GM18519 (cell line): ENCODE measurements around the gene EN2.

ENCODE experiments used
- ATAC-seq: cut with Tn5 transposase; IDR thresholded peaks from one replicate; pipeline ENCODE4 v1.9.1; 2021; ENCODE audit warnings: mild to moderate bottlenecking, moderate library complexity; ENCODE audit not compliant: unreplicated experiment, low FRiP score

EN2 gene

DNA sequence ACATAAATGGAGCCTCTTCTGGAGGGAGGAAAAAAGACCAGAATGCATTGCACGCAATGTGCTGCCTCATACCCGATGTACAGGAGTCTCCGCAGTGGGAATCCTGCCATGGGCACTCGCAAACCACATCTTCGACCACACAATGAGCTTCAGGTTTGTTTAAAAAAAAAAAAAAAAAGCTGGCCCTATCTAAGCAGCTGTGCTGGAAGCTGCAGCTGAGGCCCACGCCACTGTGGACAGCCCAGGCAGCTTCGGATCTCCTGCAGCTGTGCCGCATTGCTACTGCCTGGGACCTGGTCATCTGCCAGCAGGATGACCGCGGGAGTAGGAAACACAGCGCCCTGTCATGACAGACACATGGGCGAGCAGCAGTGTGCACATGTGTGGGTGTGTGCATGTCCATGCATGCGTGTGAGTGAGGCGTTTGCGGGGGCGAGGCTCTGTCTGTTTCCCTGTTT is 26.0 kb downstream of the EN2 start:
- ATAC-seq, result no peak

DNA sequence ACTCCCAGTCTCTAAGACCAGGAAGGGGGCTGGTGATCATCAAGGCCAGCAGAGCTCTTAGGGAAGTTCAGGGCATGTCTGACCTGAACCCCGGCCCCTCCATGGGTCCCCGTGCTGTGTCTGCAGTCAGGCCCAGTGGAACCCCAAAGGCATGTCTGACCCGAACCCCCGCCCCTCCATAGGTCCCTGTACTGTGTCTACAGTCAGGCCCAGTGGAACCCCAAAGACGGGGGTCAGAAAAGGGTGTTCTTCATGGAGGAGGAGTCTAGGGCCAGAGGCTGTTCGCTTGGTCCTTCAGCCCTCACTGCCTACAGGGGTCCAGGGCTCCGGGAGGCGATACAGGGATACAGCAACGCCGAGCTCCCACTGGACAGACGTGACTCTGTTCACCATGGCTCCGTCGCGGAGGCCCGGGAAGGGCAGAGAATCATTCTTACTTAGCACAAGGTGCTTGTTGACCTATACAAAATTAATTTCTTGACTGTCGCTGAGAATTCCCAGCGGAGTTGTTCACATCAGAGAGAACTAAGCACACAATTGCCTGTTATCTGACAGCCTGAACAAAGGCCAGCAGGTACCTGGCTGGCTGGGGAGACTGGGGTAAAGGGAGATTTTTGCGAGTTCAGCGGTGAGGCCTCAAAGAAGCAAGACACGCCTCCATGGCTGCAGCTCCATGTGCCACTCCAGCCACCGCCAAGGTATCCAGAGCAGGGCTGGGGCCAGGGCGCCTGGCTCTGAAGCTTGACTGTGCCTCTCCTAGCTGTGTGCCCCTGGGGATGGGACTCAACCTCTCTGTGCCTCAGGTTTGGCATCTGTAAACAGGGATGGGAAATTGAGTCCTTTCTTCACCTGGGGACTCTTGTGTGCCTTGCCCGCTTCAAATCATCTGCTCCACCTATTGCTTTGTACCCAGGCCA is 26.8 kb downstream of the EN2 start:
- no peak for ATAC-seq

- ATAC-seq, result no peak
Observed at GRCh38 chr7:155486783-155487508, 29.0 kb downstream of the EN2 start.

GRCh38 chr7:155487509-155488482 is 29.9 kb downstream of the EN2 start:
- no peak for ATAC-seq

DNA sequence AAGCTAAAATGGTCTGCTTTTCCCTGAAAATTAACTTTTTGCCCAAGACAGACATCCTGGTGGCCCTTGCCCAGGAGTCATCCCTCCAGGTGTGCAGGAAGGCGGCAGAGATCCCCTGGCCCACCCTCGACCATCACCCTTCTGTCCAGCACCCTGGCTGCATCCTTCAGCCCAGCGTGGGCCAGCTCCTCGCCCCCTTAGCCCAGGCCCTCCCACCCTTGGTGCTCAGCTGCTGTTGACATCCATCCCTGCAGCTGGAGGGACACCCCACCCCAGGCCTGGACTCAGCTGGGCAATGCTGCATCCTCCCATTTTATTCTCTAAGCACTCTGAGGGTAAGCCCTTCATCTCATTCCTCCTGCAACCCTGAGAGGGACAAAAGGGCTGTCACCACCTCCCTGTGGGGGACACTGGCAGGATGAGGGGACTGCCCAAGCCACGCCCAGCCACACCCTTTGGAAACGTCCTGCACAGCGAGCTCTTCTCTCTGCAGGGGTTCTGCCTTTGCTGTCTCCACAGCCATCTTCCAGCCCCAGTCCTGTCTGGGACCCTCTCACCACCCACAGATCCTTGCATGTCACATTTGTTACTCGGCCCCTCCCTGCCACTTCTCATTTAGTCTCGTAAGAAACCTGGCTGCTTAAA is 30.7 kb downstream of the EN2 start:
- no peak for ATAC-seq

- ATAC-seq, result no peak
Observed at GRCh38 chr7:155489158-155489840, 31.4 kb downstream of the EN2 start.

DNA sequence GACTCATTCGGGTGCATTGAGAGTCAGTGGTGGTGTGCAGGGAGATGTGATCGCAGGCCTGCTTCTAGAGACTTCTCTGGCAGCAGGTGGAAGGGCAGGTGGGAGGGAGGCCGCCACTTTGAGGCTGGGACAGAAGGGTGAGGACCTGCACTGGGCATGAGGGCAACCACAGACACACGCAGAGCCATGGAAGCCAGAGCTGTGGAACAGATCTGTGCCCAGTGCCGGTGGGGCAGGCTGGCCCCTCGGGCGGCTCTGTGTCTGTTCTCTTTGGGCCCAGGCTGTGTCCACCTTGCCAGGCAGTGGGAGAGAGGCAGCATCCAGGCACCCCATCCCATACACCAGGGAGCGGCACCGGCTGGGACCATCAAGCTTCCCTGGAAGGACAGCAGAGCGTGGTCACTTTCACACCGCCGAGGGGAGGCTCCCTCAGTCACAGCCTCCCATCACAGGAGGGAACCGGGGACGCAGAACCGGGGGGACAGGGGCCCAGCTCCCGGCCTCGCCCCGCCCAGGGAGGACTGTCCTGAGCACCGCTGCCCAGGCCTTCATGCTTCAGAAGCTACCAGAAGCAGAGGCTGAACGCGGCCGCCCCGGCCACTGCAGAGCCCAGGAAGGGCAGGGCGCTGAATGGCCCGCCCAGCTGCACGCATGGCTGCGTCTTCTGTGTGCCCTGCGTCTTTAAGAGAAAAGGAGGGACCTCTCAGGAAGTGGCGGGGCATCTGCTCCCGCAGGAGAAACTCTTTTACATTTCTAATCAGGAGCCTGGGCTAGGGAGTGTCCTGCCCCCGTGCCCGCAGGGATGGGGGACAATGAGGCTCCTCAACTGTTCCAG is 32.1 kb downstream of the EN2 start:
- ATAC-seq, result no peak

- peak; percentile 92 for ATAC-seq
Observed at GRCh38 chr7:155490697-155491628, 33.0 kb downstream of the EN2 start.

DNA sequence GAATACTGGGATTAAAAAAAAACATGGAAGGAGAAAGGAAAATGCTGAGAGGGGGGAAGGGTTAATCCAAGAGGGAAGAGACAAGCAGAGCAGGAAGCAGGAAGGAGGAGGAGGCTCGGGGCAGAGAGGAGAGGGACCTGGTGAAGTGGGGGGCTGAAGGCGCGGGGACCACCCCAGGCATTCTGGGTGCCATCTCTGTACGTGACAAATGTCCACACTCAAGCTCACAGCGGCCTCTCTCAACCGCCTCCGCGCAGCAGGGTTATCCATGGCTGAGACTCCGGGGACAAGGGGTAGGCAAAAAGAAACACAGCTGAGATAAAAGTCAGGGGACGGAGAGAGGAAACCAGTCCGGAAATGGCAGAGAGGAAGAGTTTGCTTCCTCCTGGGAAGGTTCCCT is 33.9 kb downstream of the EN2 start:
- ATAC-seq, result no peak

- ATAC-seq, result no peak
Observed at GRCh38 chr7:155493744-155494538, 36.0 kb downstream of the EN2 start.

- ATAC-seq, result no peak
Observed at GRCh38 chr7:155494551-155494950, 36.6 kb downstream of the EN2 start.

- ATAC-seq, result no peak
Observed at GRCh38 chr7:155495440-155496248, 37.7 kb downstream of the EN2 start.

GRCh38 chr7:155496267-155497005 is 38.5 kb downstream of the EN2 start:
- no peak for ATAC-seq

DNA sequence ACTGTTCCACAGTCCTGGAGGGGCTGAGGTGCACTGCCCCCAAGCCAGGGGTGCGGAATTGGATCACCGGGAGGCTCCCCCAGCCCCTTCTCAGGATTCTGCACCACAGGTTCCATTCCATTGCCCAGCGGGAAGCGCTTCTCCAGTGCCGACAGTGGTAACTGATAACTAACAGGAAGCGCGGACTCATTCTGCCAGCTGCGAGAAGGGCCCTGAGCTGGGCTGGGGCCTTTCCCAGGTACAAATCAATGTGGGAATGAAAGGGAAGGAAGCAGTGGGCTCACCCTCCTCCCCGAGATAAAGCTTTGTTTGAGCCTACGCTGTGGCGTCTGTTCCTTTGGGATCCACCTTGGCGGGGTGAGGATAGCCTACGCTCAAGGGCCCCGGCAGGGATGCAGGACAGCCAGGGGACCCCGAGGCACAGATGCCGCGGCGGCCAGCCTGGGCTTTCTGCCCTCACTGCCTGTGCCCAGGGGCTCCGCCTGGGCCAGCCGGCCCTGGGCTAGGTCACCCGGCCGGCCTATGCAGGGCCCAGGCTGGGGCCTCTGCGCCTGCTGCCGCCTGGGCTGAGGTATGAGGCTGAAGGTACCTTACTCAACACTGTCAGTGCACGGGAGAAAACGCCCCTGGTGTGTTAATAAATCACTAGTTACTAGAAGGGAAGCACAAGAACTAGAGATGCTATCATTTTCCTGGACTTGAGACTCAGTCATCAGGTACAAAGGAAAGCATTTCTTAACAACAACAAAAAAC is 39.4 kb downstream of the EN2 start:
- no peak for ATAC-seq

- ATAC-seq, result no peak
Observed at GRCh38 chr7:155505422-155505793, 47.5 kb downstream of the EN2 start.
